BJ (cell line): ENCODE results near the gene TMEM79. TPM values are rescaled to one million over a fixed set of nuclear protein-coding genes. Genes with fewer than 3 reads are reported as not detected.
A peak's percentile ranks its signal among the peaks of the same experiment; 100 is the strongest.
"Not testable (repeated sequence)": the region's sequence is repeated elsewhere in the genome, so short reads cannot be mapped to it uniquely, and the experiment has no call there.

Source experiments
- CTCF ChIA-PET: fragments of 350-600 bp; formaldehyde crosslinking; extraction: SDS; loops from one replicate; lab custom pipeline; 2021; ENCODE audit warnings: antibody characterized with exemption, inconsistent platforms; lab: Yijun Ruan, JAX
- POLR2A ChIA-PET: fragments of 300-600 bp; sonication (Branson Sonifier 250); formaldehyde crosslinking; extraction: SDS; loops from one replicate; lab custom pipeline; 2021; ENCODE audit warnings: antibody characterized with exemption; lab: Charles Lee
- DNase-seq: peaks from one replicate; pipeline ENCODE4 v3.0.0-alpha.2; 2011; ENCODE audit warnings: low read depth
- H3K27me3 ChIP-seq: 2 replicates; pipeline ENCODE4 v1.6.0; 2011; ENCODE audit warnings: low read length; ENCODE audit not compliant: control insufficient read depth, insufficient read depth
- H3K36me3 ChIP-seq: 2 replicates; pipeline ENCODE4 v1.5.1; 2011; ENCODE audit warnings: low read length; ENCODE audit not compliant: control insufficient read depth, insufficient read depth
- H3K4me3 ChIP-seq: 2 replicates; pipeline ENCODE4 v1.5.1; 2011; ENCODE audit warnings: low read depth, mild to moderate bottlenecking, control low read depth, low read length
- CTCF ChIP-seq: IDR thresholded peaks from 2 replicates; pipeline ENCODE4 v1.5.1; 2011; ENCODE audit warnings: low read depth, mild to moderate bottlenecking, control low read depth, inconsistent platforms, low read length, moderate library complexity; ENCODE audit not compliant: insufficient read depth
- polyA plus RNA-seq: library from polyadenylated mRNA; depleted of rRNA; stranded (reverse); fragments of >200 nt; gene quantifications from 2 replicates; pipeline ENCODE4 v1.2.3, GENCODE V29; 2011

The TMEM79 gene
- polyA plus RNA-seq, 1 experiment = 3.3 TPM

GRCh38 chr1:156316909-156317308 lies 32.8 kb downstream of the TMEM79 start:
- DNase-seq = no peak
- H3K4me3 ChIP-seq = no peak overlapping the region
- H3K36me3 ChIP-seq = peaks cover 28% of the 10 kb centered on the region
- ChIA-PET CTCF (interaction anchor here (0.8 to 2.2 kb wide), 4 partner anchors 9 to 226 kb away, joined by 3 to 7 read pairs (median 3); no protein-coding TSS in a partner anchor), POLR2A (no interaction called here)
- no peak for TF ChIP-seq CTCF
- H3K27me3 ChIP-seq = no peaks in the 10 kb centered on the region

- DNase-seq = no peak
- Histone ChIP-seq H3K36me3 (peaks cover 31% of the 10 kb centered on the region), H3K4me3 (no peak overlapping the region), H3K27me3 (no peaks in the 10 kb centered on the region)
- ChIA-PET POLR2A (interaction anchor here (0.7 to 0.9 kb wide), 2 partner anchors 86 to 502 kb away, joined by 5 to 7 read pairs; no protein-coding TSS in a partner anchor), CTCF (interaction anchor here (0.5 to 2.7 kb wide), 26 partner anchors 9 to 911 kb away, joined by 3 to 25 read pairs (median 3); partner anchors contain the start of genes PAQR6 and SMG5)
- TF ChIP-seq CTCF = peak; percentile 53
Observed at GRCh38 chr1:156319664-156320063, 35.5 kb downstream of the TMEM79 start.

DNA sequence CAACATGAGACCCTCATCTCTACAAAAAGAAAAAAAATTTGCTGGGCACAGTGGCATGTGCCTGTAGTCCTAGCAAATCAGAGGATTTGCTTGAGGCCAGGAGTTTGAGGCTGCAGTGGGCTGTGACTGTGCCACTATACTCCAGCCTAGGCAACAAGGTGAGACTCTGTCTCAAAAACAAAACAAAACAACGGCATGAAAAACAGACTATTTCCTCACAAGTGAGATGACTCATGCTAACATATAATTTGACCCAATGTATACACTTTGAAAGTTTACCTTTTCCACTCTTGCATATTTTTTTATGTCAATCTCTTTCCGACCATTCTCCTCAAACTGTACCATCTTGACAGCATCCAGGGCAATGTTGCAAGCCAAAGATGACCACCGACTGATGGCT lies 36.4 kb downstream of the TMEM79 start:
- Histone ChIP-seq H3K4me3 (no peak overlapping the region), H3K36me3 (peaks cover 33% of the 10 kb centered on the region), H3K27me3 (no peaks in the 10 kb centered on the region)
- DNase-seq = no peak
- ChIA-PET CTCF (interaction anchor here (0.6 to 2.7 kb wide), 7 partner anchors 9 to 155 kb away, joined by 3 to 25 read pairs (median 4); no protein-coding TSS in a partner anchor), POLR2A (no interaction called here)
- TF ChIP-seq CTCF = no peak

GRCh38 chr1:156323179-156323578 lies 39.1 kb downstream of the TMEM79 start:
- H3K4me3 ChIP-seq, DNase-seq, H3K27me3 ChIP-seq, POLR2A ChIA-PET: not testable (repeated sequence)
- H3K36me3 ChIP-seq = peaks cover 22% of the 10 kb centered on the region
- CTCF ChIA-PET = interaction anchor here (0.9 to 1.2 kb wide), 3 partner anchors 10 to 232 kb away, joined by 3 to 4 read pairs (median 3); partner anchors contain the start of genes CCT3 and TSACC

DNA sequence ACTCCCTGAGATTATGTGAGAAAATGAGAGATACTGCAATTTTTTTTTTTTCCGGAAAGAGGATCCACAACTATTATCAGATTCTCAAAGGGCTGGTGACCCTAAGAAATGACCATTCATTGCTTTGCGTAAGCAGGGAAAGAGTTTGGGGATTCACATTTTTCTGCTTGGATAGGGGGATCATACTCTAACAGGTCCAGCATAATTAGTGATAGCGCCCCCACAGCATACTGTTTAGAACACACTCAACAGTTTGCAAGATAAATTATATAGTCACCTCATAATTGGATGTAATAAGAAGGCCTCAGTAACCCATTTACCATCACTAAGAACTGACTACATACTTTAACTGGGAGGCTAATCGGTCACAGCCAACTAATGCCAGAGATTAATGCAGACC lies 52.1 kb downstream of the TMEM79 start:
- ChIA-PET POLR2A (no interaction called here), CTCF (interaction anchor here (0.7 to 3.3 kb wide), 5 partner anchors 9 to 23 kb away, joined by 3 to 13 read pairs (median 3); no protein-coding TSS in a partner anchor)
- no peak overlapping the region for H3K4me3 ChIP-seq

More for the DNA sequence above, 52.1 kb downstream of the TMEM79 start:
- 0 out of 2 replicates have a peak, but pooled peaks have one; percentile 15 for TF ChIP-seq CTCF
- DNase-seq = no peak
- H3K27me3 ChIP-seq = no peaks in the 10 kb centered on the region
- peaks cover 3% of the 10 kb centered on the region for H3K36me3 ChIP-seq
